ENCODE results near the gene SYNPO. TPM values are rescaled to one million over a fixed set of nuclear protein-coding genes. Genes with fewer than 3 reads are reported as not detected.
A peak's percentile ranks its signal among the peaks of the same experiment; 100 is the strongest.

SYNPO gene
- polyA plus RNA-seq, 1 of the 3 experiments (the other 2 are of a cell fraction): 5.1 TPM

- POLR2A ChIA-PET: no interaction called here
- 91% methylated on average over 30 of the region's 38 CpGs for WGBS (ENCODE audit: low lambda C conversion rate)
- no peaks in the 10 kb centered on the region for H3K27me3 ChIP-seq (ENCODE audit: insufficient read depth)
- H3K9ac ChIP-seq: no peak overlapping the region
- peaks cover under 1% of the 10 kb centered on the region for H3F3A ChIP-seq (replicated peaks; ENCODE audit: insufficient read depth)
- TF ChIP-seq USF2 (IDR thresholded peaks at IDR 0.05; ENCODE audit: borderline replicate concordance, low read depth, low read length) (no peak), EP300 (IDR thresholded peaks at IDR 0.05; ENCODE audit: borderline replicate concordance in 1 of 2, low read depth in 1 of 2, low read length in 1 of 2) (no peak), FOXM1 (IDR thresholded peaks at IDR 0.05; ENCODE audit: low read depth) (no peak), FOSL2 (IDR thresholded peaks at IDR 0.05; ENCODE audit: borderline replicate concordance, low read depth) (no peak), USF1 (IDR thresholded peaks at IDR 0.05; ENCODE audit: borderline replicate concordance, low read depth) (no peak), NRF1 (IDR thresholded peaks at IDR 0.05; ENCODE audit: low read depth, low read length) (no peak), GABPA (IDR thresholded peaks at IDR 0.05; ENCODE audit: low read depth) (no peak), CTCF (IDR thresholded peaks at IDR 0.05) (no peak), MAX (IDR thresholded peaks at IDR 0.05; ENCODE audit: low read depth) (no peak)
- peaks cover 19% of the 10 kb centered on the region for H3K79me2 ChIP-seq (ENCODE audit: insufficient read depth)
- no peak overlapping the region for H2AFZ ChIP-seq (ENCODE audit: low read depth)
- H3K4me3 ChIP-seq (ENCODE audit: low read depth in 2 of 2, low read length in 1 of 2): no peak overlapping the region
- no peak overlapping the region for H3K4me2 ChIP-seq
- no peaks in the 10 kb centered on the region for H3K9me2 ChIP-seq
- no peaks in the 10 kb centered on the region for H3K9me3 ChIP-seq
- H3K27ac ChIP-seq (ENCODE audit: low read depth in 2 of 2, low read length in 1 of 2): peak overlapping the region in 1 of 2 experiments; percentile 17; a peak in 1 of 4 replicates
- CTCF ChIA-PET: interaction anchor here (1.0 to 12.2 kb wide), 3 partner anchors 69 to 191 kb away, joined by 4 to 160 read pairs (median 4); no protein-coding TSS in a partner anchor
- peaks cover 13 to 42% of the 10 kb centered on the region in 2 experiments for H3K4me1 ChIP-seq (ENCODE audit: control insufficient read depth in 1 of 2, insufficient read depth in 2 of 2, low read depth in 1 of 2, low read length in 1 of 2)
- H4K20me1 ChIP-seq (ENCODE audit: insufficient read depth): no peaks in the 10 kb centered on the region; the same call in none of the 2 replicates
- peaks cover 11 to 37% of the 10 kb centered on the region in 2 experiments for H3K36me3 ChIP-seq (replicated peaks in 1 of 2; ENCODE audit: control insufficient read depth in 1 of 2, insufficient read depth in 2 of 2, low read length in 1 of 2)
- no peak for DNase-seq
These were observed 9.9 kb downstream of the SYNPO start for GRCh38 chr5:150650021-150651006.

- H3K36me3 ChIP-seq (replicated peaks in 1 of 2; ENCODE audit: control insufficient read depth in 1 of 2, insufficient read depth in 2 of 2, low read length in 1 of 2): peaks cover 11 to 37% of the 10 kb centered on the region in 2 experiments
- ChIA-PET CTCF (interaction anchor here (0.6 to 12.2 kb wide), 8 partner anchors 9 to 192 kb away, joined by 3 to 160 read pairs (median 4); partner anchors contain the start of gene SYNPO), POLR2A (interaction anchor here (0.8 to 1.4 kb wide), 2 partner anchors 11 to 201 kb away, joined by 3 read pairs; partner anchors contain the start of gene SYNPO)
- no peak overlapping the region for H3K4me3 ChIP-seq (ENCODE audit: low read depth in 2 of 2, low read length in 1 of 2)
- no peak for DNase-seq
- H3K4me1 ChIP-seq (ENCODE audit: control insufficient read depth in 1 of 2, insufficient read depth in 2 of 2, low read depth in 1 of 2, low read length in 1 of 2): peaks cover 9 to 42% of the 10 kb centered on the region in 2 experiments
- H3K4me2 ChIP-seq: no peak overlapping the region
- no peaks in the 10 kb centered on the region for H3F3A ChIP-seq (replicated peaks; ENCODE audit: insufficient read depth)
- H3K9me2 ChIP-seq: no peaks in the 10 kb centered on the region
- H3K9ac ChIP-seq: no peak overlapping the region
- H3K79me2 ChIP-seq (ENCODE audit: insufficient read depth): peaks cover 8% of the 10 kb centered on the region
- 82% methylated on average over 1 of the region's 1 CpG for WGBS (ENCODE audit: low lambda C conversion rate)
- H4K20me1 ChIP-seq (ENCODE audit: insufficient read depth): no peaks in the 10 kb centered on the region; the same call in 1 of the 2 replicates
- H3K9me3 ChIP-seq: no peaks in the 10 kb centered on the region
- H3K27me3 ChIP-seq (ENCODE audit: insufficient read depth): no peaks in the 10 kb centered on the region
- H2AFZ ChIP-seq (ENCODE audit: low read depth): no peak overlapping the region
- peak overlapping the region in 1 of 2 experiments; percentile 76; a peak in 1 of 4 replicates for H3K27ac ChIP-seq (ENCODE audit: low read depth in 2 of 2, low read length in 1 of 2)
- TF ChIP-seq IRF3 (IDR thresholded peaks at IDR 0.05; ENCODE audit: low read depth, low read length) (no peak), FOXJ3 (CRISPR knock-in tag; IDR thresholded peaks at IDR 0.05) (no peak), CTCF (IDR thresholded peaks at IDR 0.05) (no peak), ZBTB33 (IDR thresholded peaks at IDR 0.05; ENCODE audit: borderline replicate concordance, low read depth) (no peak)
These were observed 10.9 kb downstream of the SYNPO start for GRCh38 chr5:150651382-150651781.

Measured in SK-N-SH (cell line).